ENCODE measurements around the gene CT47C1. TPM values are rescaled to one million over a fixed set of nuclear protein-coding genes. Genes with fewer than 3 reads are reported as not detected.

The CT47C1 gene
- total RNA-seq, 4 donors from 2014 or later: not detected

DNA sequence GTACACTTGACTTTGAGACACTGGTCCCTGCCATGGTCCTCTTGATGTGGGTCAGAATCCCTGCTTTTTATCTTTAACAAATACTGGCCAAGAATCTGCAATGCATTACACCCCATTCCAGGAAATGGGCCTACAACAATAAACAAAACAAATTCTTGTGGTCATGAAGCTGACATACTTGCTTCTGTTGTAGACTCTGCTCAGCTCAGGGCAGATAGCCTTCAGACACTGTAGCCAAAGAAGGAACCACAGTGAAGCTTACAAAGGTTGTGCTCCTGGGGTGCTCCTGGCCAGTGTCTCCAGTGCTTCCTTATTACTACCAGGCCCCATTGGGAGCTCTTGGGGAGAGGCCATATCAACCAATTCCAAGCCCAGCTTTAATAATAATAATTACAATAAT lies 33.0 kb downstream of the CT47C1 start:
- H3K27ac ChIP-seq: no peak overlapping the region
- no peaks in the 10 kb centered on the region for H3K36me3 ChIP-seq
- TF ChIP-seq, protein P1, sequence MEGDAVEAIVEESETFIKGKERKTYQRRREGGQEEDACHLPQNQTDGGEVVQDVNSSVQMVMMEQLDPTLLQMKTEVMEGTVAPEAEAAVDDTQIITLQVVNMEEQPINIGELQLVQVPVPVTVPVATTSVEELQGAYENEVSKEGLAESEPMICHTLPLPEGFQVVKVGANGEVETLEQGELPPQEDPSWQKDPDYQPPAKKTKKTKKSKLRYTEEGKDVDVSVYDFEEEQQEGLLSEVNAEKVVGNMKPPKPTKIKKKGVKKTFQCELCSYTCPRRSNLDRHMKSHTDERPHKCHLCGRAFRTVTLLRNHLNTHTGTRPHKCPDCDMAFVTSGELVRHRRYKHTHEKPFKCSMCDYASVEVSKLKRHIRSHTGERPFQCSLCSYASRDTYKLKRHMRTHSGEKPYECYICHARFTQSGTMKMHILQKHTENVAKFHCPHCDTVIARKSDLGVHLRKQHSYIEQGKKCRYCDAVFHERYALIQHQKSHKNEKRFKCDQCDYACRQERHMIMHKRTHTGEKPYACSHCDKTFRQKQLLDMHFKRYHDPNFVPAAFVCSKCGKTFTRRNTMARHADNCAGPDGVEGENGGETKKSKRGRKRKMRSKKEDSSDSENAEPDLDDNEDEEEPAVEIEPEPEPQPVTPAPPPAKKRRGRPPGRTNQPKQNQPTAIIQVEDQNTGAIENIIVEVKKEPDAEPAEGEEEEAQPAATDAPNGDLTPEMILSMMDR (IDR thresholded peaks at IDR 0.05): no peak
- no peak for TF ChIP-seq POLR2A (IDR thresholded peaks at IDR 0.05)

DNA sequence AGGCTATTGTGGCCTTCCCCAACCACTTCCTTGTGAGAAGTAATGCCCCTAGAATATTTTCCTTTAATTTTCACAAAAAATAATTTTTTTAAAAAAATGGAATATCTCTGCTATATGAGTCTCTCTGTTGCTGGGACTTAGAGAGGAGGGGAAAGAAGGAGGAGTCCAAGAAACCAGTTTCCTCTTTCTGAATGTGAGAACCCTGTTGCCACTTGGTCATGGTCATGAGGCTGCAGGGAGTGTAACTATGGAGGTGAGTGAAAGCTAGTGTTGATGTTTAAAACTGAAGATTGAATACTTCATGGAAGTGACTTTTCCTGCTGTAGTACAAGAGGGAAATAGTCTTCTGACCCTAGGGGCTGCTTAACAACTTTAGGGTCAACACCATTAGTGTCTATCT lies 34.4 kb downstream of the CT47C1 start:
- Histone ChIP-seq H3K4me1 (no peaks in the 10 kb centered on the region), H3K4me3 (no peak overlapping the region)

More for the DNA sequence above, 33.0 kb downstream of the CT47C1 start:
- H3K4me3 ChIP-seq: no peak overlapping the region
- no peak for DNase-seq
- H3K4me1 ChIP-seq: no peaks in the 10 kb centered on the region
- H3K27me3 ChIP-seq: no peaks in the 10 kb centered on the region
- no peaks in the 10 kb centered on the region for H3K9me3 ChIP-seq

DNA sequence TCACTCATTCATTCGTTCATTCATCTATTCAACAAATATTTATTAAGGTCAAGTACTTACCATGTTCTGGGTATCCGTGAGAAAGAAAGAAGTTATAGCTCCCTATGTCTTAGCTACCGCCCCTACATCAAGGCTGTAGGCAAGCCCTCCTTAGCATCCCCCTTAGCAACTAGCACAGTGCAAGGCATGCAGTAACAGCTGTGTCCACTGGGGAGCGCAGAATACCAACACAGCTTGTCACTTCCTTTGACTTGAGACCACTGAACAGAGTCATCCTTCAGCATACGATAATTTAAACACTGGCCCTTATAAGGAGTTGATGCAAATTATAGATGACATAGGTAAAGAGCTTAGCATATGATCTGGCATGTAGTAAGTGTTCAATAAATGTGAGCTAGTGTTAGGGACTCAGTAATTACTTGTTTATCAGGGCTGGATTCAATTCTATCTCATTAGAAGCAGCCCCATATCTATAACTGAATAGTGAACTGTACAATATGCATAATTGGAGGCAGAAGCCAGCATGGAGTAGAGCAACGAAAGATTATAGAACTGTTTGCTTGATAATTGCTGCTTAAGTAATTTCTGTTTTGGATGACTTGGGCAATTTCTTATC lies 46.1 kb downstream of the CT47C1 start:
- no peak overlapping the region for H3K27ac ChIP-seq
- no peaks in the 10 kb centered on the region for H3K9me3 ChIP-seq
- no peaks in the 10 kb centered on the region for H3K36me3 ChIP-seq
- no peaks in the 10 kb centered on the region for H3K27me3 ChIP-seq
- TF ChIP-seq, protein P1 (IDR thresholded peaks at IDR 0.05): peak; percentile 18 to 65 (median 60)
- no peak for TF ChIP-seq POLR2A (IDR thresholded peaks at IDR 0.05)
- peak; percentile 28 to 68 (median 49) for DNase-seq
- H3K4me1 ChIP-seq: no peaks in the 10 kb centered on the region
- no peak overlapping the region for H3K4me3 ChIP-seq

More for the DNA sequence above, 34.4 kb downstream of the CT47C1 start:
- no peak for DNase-seq
- H3K36me3 ChIP-seq: no peaks in the 10 kb centered on the region
- no peaks in the 10 kb centered on the region for H3K27me3 ChIP-seq
- TF ChIP-seq, protein P1 (IDR thresholded peaks at IDR 0.05): no peak
- no peak for TF ChIP-seq POLR2A (IDR thresholded peaks at IDR 0.05)
- no peaks in the 10 kb centered on the region for H3K9me3 ChIP-seq
- no peak overlapping the region for H3K27ac ChIP-seq

DNA sequence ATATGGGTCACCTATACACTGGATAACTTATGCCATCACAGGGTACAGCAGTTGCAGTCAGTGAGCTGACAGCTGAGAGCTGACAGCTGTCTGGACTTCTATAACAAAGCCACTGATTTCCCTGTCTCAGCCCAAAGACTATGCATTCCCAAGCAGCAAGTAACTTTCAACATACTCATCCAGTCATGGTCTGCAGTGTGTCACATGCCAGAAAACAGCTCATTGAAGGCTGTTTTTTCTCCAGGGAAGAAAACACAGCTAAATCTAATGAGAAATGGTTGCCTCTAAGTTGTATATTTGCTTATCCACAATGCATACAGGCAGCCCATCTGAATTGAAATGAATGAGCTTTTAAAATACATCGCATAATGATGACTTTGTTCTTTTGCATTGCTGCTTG lies 48.5 kb downstream of the CT47C1 start:
- TF ChIP-seq POLR2A (IDR thresholded peaks at IDR 0.05): no peak
- Histone ChIP-seq H3K36me3 (no peaks in the 10 kb centered on the region), H3K27me3 (no peaks in the 10 kb centered on the region), H3K9me3 (no peaks in the 10 kb centered on the region), H3K4me1 (no peaks in the 10 kb centered on the region), H3K4me3 (no peak overlapping the region), H3K27ac (no peak overlapping the region)
- no peak for DNase-seq

Other genes starting within 250 kb of the CT47C1 start
- not detected for gene ZCCHC12, start 249.2 kb upstream of the CT47C1 start, total RNA-seq
- gene LONRF3, start 98.4 kb upstream of the CT47C1 start, total RNA-seq: 10 to 100 TPM in 1 of 4 donors, 1 to 10 TPM in 3; 5.0 to 10.7 (median 6.6) TPM
- gene KIAA1210, start 54.8 kb downstream of the CT47C1 start, total RNA-seq: not detected
- 100 to 1,000 TPM in 3 of 4 donors, 10 to 100 TPM in 1; 47.9 to 242 (median 118) TPM for gene PGRMC1, start 163.3 kb downstream of the CT47C1 start, total RNA-seq

Data from Peyer's patch (tissue), 4 donors.